Stimulated activated naive B cell treated with anti-CD40 and anti-IgM and Interleukin-4, amounts not matched to agents 10 μg/mL and 1 μg/mL and 100 μg/mL, for 72 hours (primary cell): ENCODE measurements around the gene ABCA4.

Experiments
- ATAC-seq, 2 donors: fragments of 150-1000 bp; cut with Tn5 transposase; replicated peaks; 2 replicates each; pipeline ENCODE4 v1.10.0; 2021; ENCODE audit warnings: moderate library complexity in 1 of 2
- DNase-seq: peaks from one replicate; pipeline ENCODE4 v3.0.0; 2021
- H3K27ac Mint-ChIP-seq: one replicate; pipeline ENCODE4 v1.8.0; 2022; ENCODE audit warnings: mild to moderate bottlenecking, mixed read lengths
- H3K27me3 Mint-ChIP-seq, 2 donors: one replicate each; pipeline ENCODE4 v1.8.0; 2022; ENCODE audit warnings: mixed read lengths in 2 of 2
- H3K36me3 Mint-ChIP-seq, 2 donors: one replicate each; pipeline ENCODE4 v1.8.0; 2022; ENCODE audit warnings: mixed read lengths in 2 of 2, mild to moderate bottlenecking in 1 of 2
- H3K4me1 Mint-ChIP-seq, 2 donors: one replicate each; pipeline ENCODE4 v1.8.0; 2022; ENCODE audit warnings: mixed read lengths in 2 of 2, mild to moderate bottlenecking in 1 of 2
- H3K4me3 Mint-ChIP-seq, 2 donors: one replicate each; pipeline ENCODE4 v1.8.0; 2022; ENCODE audit warnings: mild to moderate bottlenecking in 2 of 2, mixed read lengths in 2 of 2, moderate library complexity in 1 of 2
- H3K9me3 Mint-ChIP-seq, 2 donors: one replicate each; pipeline ENCODE4 v1.8.0; 2022; ENCODE audit warnings: mixed read lengths in 2 of 2, mild to moderate bottlenecking in 1 of 2

ABCA4 gene

GRCh38 chr1:93980320-93981273 lies 140.4 kb downstream of the ABCA4 start:
- no peaks in the 10 kb centered on the region for H3K9me3 Mint-ChIP-seq

GRCh38 chr1:93979718-93980319 lies 141.1 kb downstream of the ABCA4 start:
- Mint-ChIP-seq H3K4me3 (no peak overlapping the region), H3K36me3 (no peaks in the 10 kb centered on the region), H3K27me3 (no peaks in the 10 kb centered on the region), H3K4me1 (no peaks in the 10 kb centered on the region), H3K9me3 (no peaks in the 10 kb centered on the region), H3K27ac (no peak overlapping the region)
- DNase-seq (no peak), ATAC-seq (no peak)

More at GRCh38 chr1:93980320-93981273, 140.4 kb downstream of the ABCA4 start:
- Mint-ChIP-seq H3K27ac (no peak overlapping the region), H3K4me1 (no peaks in the 10 kb centered on the region), H3K4me3 (no peak overlapping the region), H3K36me3 (no peaks in the 10 kb centered on the region), H3K27me3 (peaks cover 3 to 5% of the 10 kb centered on the region in 2 donors)
- ATAC-seq (peak; percentile 51), DNase-seq (no peak)

GRCh38 chr1:93979040-93979717 lies 141.8 kb downstream of the ABCA4 start:
- no peaks in the 10 kb centered on the region for H3K27me3 Mint-ChIP-seq
- DNase-seq: no peak
- H3K9me3 Mint-ChIP-seq: no peaks in the 10 kb centered on the region
- no peak overlapping the region for H3K27ac Mint-ChIP-seq
- H3K4me3 Mint-ChIP-seq: no peak overlapping the region
- ATAC-seq: no peak
- no peaks in the 10 kb centered on the region for H3K36me3 Mint-ChIP-seq
- no peaks in the 10 kb centered on the region for H3K4me1 Mint-ChIP-seq

GRCh38 chr1:93977598-93977945 lies 143.4 kb downstream of the ABCA4 start:
- no peak overlapping the region for H3K27ac Mint-ChIP-seq
- H3K9me3 Mint-ChIP-seq: no peaks in the 10 kb centered on the region
- no peak for DNase-seq
- H3K36me3 Mint-ChIP-seq: no peaks in the 10 kb centered on the region
- peaks cover 6 to 13% of the 10 kb centered on the region in 2 donors for H3K27me3 Mint-ChIP-seq
- ATAC-seq: no peak
- H3K4me1 Mint-ChIP-seq: no peaks in the 10 kb centered on the region
- H3K4me3 Mint-ChIP-seq: no peak overlapping the region

- ATAC-seq: no peak
- Mint-ChIP-seq H3K4me3 (no peak overlapping the region), H3K4me1 (no peaks in the 10 kb centered on the region), H3K27ac (no peak overlapping the region), H3K9me3 (no peaks in the 10 kb centered on the region), H3K36me3 (no peaks in the 10 kb centered on the region), H3K27me3 (peaks cover 9 to 19% of the 10 kb centered on the region in 2 donors)
- DNase-seq: no peak
These were observed 144.0 kb downstream of the ABCA4 start for GRCh38 chr1:93976711-93977597.

- ATAC-seq (no peak), DNase-seq (no peak)
- H3K27me3 Mint-ChIP-seq: peaks cover 9 to 24% of the 10 kb centered on the region in 2 donors
- no peaks in the 10 kb centered on the region for H3K4me1 Mint-ChIP-seq
- no peak overlapping the region for H3K4me3 Mint-ChIP-seq
- no peak overlapping the region for H3K27ac Mint-ChIP-seq
- H3K9me3 Mint-ChIP-seq: no peaks in the 10 kb centered on the region
- no peaks in the 10 kb centered on the region for H3K36me3 Mint-ChIP-seq
These were observed 144.7 kb downstream of the ABCA4 start for GRCh38 chr1:93976291-93976690.

GRCh38 chr1:93972341-93972740 lies 148.6 kb downstream of the ABCA4 start:
- ATAC-seq (no peak), DNase-seq (no peak)
- no peaks in the 10 kb centered on the region for H3K4me1 Mint-ChIP-seq
- no peaks in the 10 kb centered on the region for H3K9me3 Mint-ChIP-seq
- H3K4me3 Mint-ChIP-seq: no peak overlapping the region
- no peaks in the 10 kb centered on the region for H3K36me3 Mint-ChIP-seq
- H3K27me3 Mint-ChIP-seq: peaks cover 9 to 29% of the 10 kb centered on the region in 2 donors
- no peak overlapping the region for H3K27ac Mint-ChIP-seq

GRCh38 chr1:93969887-93970286 lies 151.1 kb downstream of the ABCA4 start:
- Mint-ChIP-seq H3K4me1 (no peaks in the 10 kb centered on the region), H3K27ac (no peak overlapping the region), H3K9me3 (no peaks in the 10 kb centered on the region), H3K27me3 (peaks cover 13 to 29% of the 10 kb centered on the region in 2 donors), H3K36me3 (no peaks in the 10 kb centered on the region), H3K4me3 (no peak overlapping the region)
- ATAC-seq (no peak), DNase-seq (no peak)

GRCh38 chr1:93969371-93969770 lies 151.6 kb downstream of the ABCA4 start:
- H3K27ac Mint-ChIP-seq: no peak overlapping the region
- peaks cover 0 to 4% of the 10 kb centered on the region in 2 donors for H3K4me1 Mint-ChIP-seq
- ATAC-seq (no peak), DNase-seq (no peak)
- H3K9me3 Mint-ChIP-seq: no peaks in the 10 kb centered on the region
- H3K4me3 Mint-ChIP-seq: no peak overlapping the region
- peaks cover 13 to 29% of the 10 kb centered on the region in 2 donors for H3K27me3 Mint-ChIP-seq
- H3K36me3 Mint-ChIP-seq: no peaks in the 10 kb centered on the region

GRCh38 chr1:93967306-93967705 lies 153.6 kb downstream of the ABCA4 start:
- Mint-ChIP-seq H3K4me1 (peaks cover 0 to 5% of the 10 kb centered on the region in 2 donors), H3K27ac (no peak overlapping the region), H3K27me3 (peaks cover 10 to 22% of the 10 kb centered on the region in 2 donors), H3K36me3 (no peaks in the 10 kb centered on the region), H3K4me3 (no peak overlapping the region), H3K9me3 (no peaks in the 10 kb centered on the region)
- DNase-seq (no peak), ATAC-seq (no peak)

- H3K9me3 Mint-ChIP-seq: no peaks in the 10 kb centered on the region
- peaks cover 10 to 14% of the 10 kb centered on the region in 2 donors for H3K27me3 Mint-ChIP-seq
- no peak overlapping the region for H3K27ac Mint-ChIP-seq
- H3K36me3 Mint-ChIP-seq: no peaks in the 10 kb centered on the region
- no peak overlapping the region for H3K4me3 Mint-ChIP-seq
- no peak for DNase-seq
- peaks cover 0 to 5% of the 10 kb centered on the region in 2 donors for H3K4me1 Mint-ChIP-seq
- ATAC-seq: no peak
These were observed 155.1 kb downstream of the ABCA4 start for GRCh38 chr1:93965888-93966287.

GRCh38 chr1:93965256-93965655 lies 155.7 kb downstream of the ABCA4 start:
- no peaks in the 10 kb centered on the region for H3K36me3 Mint-ChIP-seq
- peaks cover 10 to 14% of the 10 kb centered on the region in 2 donors for H3K27me3 Mint-ChIP-seq
- no peak overlapping the region for H3K27ac Mint-ChIP-seq
- H3K9me3 Mint-ChIP-seq: no peaks in the 10 kb centered on the region
- DNase-seq: no peak
- H3K4me3 Mint-ChIP-seq: no peak overlapping the region
- peaks cover 0 to 5% of the 10 kb centered on the region in 2 donors for H3K4me1 Mint-ChIP-seq
- no peak for ATAC-seq

GRCh38 chr1:93964777-93965200 lies 156.2 kb downstream of the ABCA4 start:
- Mint-ChIP-seq H3K36me3 (no peaks in the 10 kb centered on the region), H3K27ac (no peak overlapping the region), H3K9me3 (no peaks in the 10 kb centered on the region), H3K4me1 (peaks cover 0 to 5% of the 10 kb centered on the region in 2 donors), H3K4me3 (no peak overlapping the region), H3K27me3 (peaks cover 13 to 18% of the 10 kb centered on the region in 2 donors)
- DNase-seq (no peak), ATAC-seq (no peak)
